Mesothelial cell of epicardium (in vitro differentiated cells): Measurements from ENCODE around the gene GRK6. TPM values are rescaled to one million over a fixed set of nuclear protein-coding genes. Genes with fewer than 3 reads are reported as not detected.

Source experiments
- DNase-seq, 2 experiments: peaks; one replicate each; pipeline ENCODE4 v3.0.0; 2021; ENCODE audit warnings: low spot score in 2 of 2; ENCODE audit not compliant: unreplicated experiment in 2 of 2
- H3K27ac Mint-ChIP-seq: 2 replicates; pipeline ENCODE4 v1.8.0; 2021; ENCODE audit warnings: mixed read lengths
- H3K27me3 Mint-ChIP-seq: 2 replicates; pipeline ENCODE4 v1.8.0; 2021; ENCODE audit warnings: low read depth, mixed read lengths
- H3K36me3 Mint-ChIP-seq: 2 replicates; pipeline ENCODE4 v1.8.0; 2021; ENCODE audit warnings: mixed read lengths
- H3K4me1 Mint-ChIP-seq: 2 replicates; pipeline ENCODE4 v1.8.0; 2021; ENCODE audit warnings: mixed read lengths
- H3K4me3 Mint-ChIP-seq: 2 replicates; pipeline ENCODE4 v1.8.0; 2021; ENCODE audit warnings: mild to moderate bottlenecking, moderate library complexity, mixed read lengths
- H3K9me3 Mint-ChIP-seq: 2 replicates; pipeline ENCODE4 v1.8.0; 2021; ENCODE audit warnings: mixed read lengths
- CTCF ChIP-seq: fragments of 200-600 bp; sonication (generic); IDR thresholded peaks from one replicate; pipeline ENCODE4 v1.5.0; 2021; ENCODE audit warnings: antibody characterized with exemption; ENCODE audit not compliant: unreplicated experiment
- total RNA-seq: library from RNA; stranded (reverse); gene quantifications from 3 replicates; pipeline ENCODE4 v1.2.1, GENCODE V29; 2021

Gene GRK6
- total RNA-seq, 1 donor from 2014 or later, result 48.2 TPM

- Mint-ChIP-seq H3K4me1 (peaks cover 13% of the 10 kb centered on the region), H3K27ac (peak overlapping the region; percentile 84), H3K9me3 (no peaks in the 10 kb centered on the region), H3K36me3 (no peaks in the 10 kb centered on the region), H3K27me3 (no peaks in the 10 kb centered on the region), H3K4me3 (no peak overlapping the region)
- no peak for DNase-seq
- TF ChIP-seq CTCF, result no peak
Observed at GRCh38 chr5:177389241-177390169, 37.0 kb upstream of the GRK6 start.

GRCh38 chr5:177390363-177391300 lies 35.8 kb upstream of the GRK6 start:
- peaks cover 13% of the 10 kb centered on the region for H3K4me1 Mint-ChIP-seq
- no peak overlapping the region for H3K4me3 Mint-ChIP-seq
- peak; percentile 99 for TF ChIP-seq CTCF
- H3K27me3 Mint-ChIP-seq, result peaks cover 3% of the 10 kb centered on the region
- no peaks in the 10 kb centered on the region for H3K9me3 Mint-ChIP-seq
- H3K36me3 Mint-ChIP-seq, result no peaks in the 10 kb centered on the region
- peak; percentile 70 to 91 for DNase-seq
- H3K27ac Mint-ChIP-seq, result peak overlapping the region; percentile 47

- H3K27me3 Mint-ChIP-seq, result peaks cover 8% of the 10 kb centered on the region
- no peaks in the 10 kb centered on the region for H3K9me3 Mint-ChIP-seq
- DNase-seq, result no peak
- H3K27ac Mint-ChIP-seq, result no peak overlapping the region
- H3K36me3 Mint-ChIP-seq, result no peaks in the 10 kb centered on the region
- peaks cover 13% of the 10 kb centered on the region for H3K4me1 Mint-ChIP-seq
- no peak for TF ChIP-seq CTCF
- no peak overlapping the region for H3K4me3 Mint-ChIP-seq
Observed at GRCh38 chr5:177392765-177393164, 33.7 kb upstream of the GRK6 start.

- H3K9me3 Mint-ChIP-seq, result no peaks in the 10 kb centered on the region
- H3K27ac Mint-ChIP-seq, result no peak overlapping the region
- peaks cover 11% of the 10 kb centered on the region for H3K27me3 Mint-ChIP-seq
- no peak for TF ChIP-seq CTCF
- DNase-seq, result no peak
- no peak overlapping the region for H3K4me3 Mint-ChIP-seq
- H3K36me3 Mint-ChIP-seq, result no peaks in the 10 kb centered on the region
- H3K4me1 Mint-ChIP-seq, result peaks cover 13% of the 10 kb centered on the region
Observed at GRCh38 chr5:177393206-177393765, 33.2 kb upstream of the GRK6 start.

- no peak for DNase-seq
- no peaks in the 10 kb centered on the region for H3K36me3 Mint-ChIP-seq
- no peak overlapping the region for H3K4me3 Mint-ChIP-seq
- peaks cover 13% of the 10 kb centered on the region for H3K4me1 Mint-ChIP-seq
- no peak for TF ChIP-seq CTCF
- H3K27ac Mint-ChIP-seq, result no peak overlapping the region
- peaks cover 12% of the 10 kb centered on the region for H3K27me3 Mint-ChIP-seq
- no peaks in the 10 kb centered on the region for H3K9me3 Mint-ChIP-seq
Observed at GRCh38 chr5:177393990-177394389, 32.5 kb upstream of the GRK6 start.
